HPDE6-E6E7 (cell line): Measurements from ENCODE around the gene CHCHD10.

Experiments
- DNase-seq: peaks from one replicate; pipeline ENCODE4 v3.0.0; 2011; ENCODE audit warnings: missing footprints; ENCODE audit errors: extremely low spot score

CHCHD10 gene

GRCh38 chr22:23787910-23788309 is 20.1 kb upstream of the CHCHD10 start:
- DNase-seq: no peak

GRCh38 chr22:23787600-23787896 is 19.8 kb upstream of the CHCHD10 start:
- no peak for DNase-seq

- DNase-seq: peak; percentile 83
Measured at GRCh38 chr22:23786752-23787599, 19.2 kb upstream of the CHCHD10 start, which contains the start of gene SMARCB1. Gene SMARCB1 (plus strand): TSS chr22:23786966. CDS start chr22:23787170, 204 bp downstream.

DNA sequence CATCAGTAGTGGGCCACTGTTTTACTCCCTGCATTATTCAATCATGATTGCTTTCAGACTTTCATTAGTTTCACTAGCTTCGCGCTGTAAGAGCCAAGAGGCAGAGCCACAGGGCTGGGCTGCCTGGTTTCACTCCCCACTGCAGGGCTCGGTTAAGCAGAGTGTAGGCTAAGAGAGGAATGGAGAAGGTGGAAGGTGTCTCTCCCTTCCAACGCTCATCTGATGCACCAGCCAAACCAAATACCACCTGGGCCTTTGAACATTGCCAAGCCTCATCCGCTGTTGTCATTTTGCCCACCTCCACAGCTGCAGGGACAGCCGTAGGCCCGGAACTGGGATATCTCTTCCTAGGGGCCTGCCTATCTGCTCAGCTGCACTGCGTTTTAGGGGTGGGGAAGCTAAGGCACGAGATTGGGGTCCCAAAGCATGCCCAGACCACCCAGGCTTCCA is 18.5 kb upstream of the CHCHD10 start:
- DNase-seq: no peak

DNA sequence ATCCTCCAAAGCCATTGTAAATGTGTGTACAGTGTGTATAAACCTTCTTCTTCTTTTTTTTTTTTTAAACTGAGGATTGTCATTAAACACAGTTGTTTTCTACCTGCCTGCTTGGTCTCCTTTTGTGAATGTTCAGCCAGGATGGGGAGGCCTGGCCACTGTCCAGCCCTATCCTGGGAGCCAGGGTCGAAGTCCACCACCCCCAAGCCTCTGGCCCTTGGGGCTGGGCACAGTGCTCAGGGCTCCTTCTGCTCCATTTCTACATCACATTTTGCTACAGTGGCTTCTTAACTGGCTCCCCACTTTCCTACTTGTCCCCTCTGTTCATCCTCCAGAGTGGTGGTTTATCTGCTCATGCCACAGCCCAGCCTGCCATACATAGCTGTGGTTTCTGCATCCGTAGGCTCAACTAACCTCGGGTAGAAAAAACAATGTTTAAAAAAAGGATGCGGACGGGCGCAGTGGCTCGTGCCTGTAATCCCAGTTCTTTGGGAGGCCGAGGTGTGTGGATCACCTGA is 16.5 kb upstream of the CHCHD10 start:
- DNase-seq: no peak

- no peak for DNase-seq
Measured at GRCh38 chr22:23783265-23784150, 15.7 kb upstream of the CHCHD10 start.

DNA sequence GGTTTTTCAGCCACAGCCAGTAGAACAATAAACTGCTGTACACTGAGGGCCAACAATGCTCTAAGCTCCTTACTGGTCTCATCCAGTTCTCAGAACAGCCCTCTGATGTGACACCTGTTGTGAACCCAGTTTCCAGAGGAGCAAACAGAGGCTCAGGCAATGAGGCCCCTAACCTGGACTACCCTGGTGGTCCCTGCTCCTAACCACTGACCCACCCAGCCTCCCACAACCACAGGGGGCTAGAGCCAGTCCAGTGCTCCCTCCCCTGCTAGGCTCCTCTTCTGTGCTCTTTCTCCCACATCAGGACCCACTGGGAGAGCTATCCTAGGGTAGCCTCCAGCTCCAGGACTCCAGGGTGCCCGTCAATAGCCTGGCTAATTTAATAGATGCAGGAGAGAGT is 14.9 kb upstream of the CHCHD10 start:
- no peak for DNase-seq

DNA sequence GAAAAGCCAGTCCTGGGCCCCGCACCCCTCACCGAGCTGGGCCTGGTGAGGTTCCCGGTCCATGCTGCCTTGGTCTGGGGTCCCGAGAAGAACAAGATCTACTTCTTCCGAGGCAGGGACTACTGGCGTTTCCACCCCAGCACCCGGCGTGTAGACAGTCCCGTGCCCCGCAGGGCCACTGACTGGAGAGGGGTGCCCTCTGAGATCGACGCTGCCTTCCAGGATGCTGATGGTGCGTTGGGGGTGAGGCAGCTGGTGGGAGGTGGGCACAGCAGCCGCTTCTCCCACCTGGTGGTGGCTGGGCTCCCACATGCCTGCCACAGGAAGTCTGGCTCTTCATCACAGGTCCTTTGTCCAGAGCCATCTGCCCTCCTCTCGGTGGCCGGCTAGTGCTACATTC is 14.5 kb upstream of the CHCHD10 start:
- no peak for DNase-seq

DNA sequence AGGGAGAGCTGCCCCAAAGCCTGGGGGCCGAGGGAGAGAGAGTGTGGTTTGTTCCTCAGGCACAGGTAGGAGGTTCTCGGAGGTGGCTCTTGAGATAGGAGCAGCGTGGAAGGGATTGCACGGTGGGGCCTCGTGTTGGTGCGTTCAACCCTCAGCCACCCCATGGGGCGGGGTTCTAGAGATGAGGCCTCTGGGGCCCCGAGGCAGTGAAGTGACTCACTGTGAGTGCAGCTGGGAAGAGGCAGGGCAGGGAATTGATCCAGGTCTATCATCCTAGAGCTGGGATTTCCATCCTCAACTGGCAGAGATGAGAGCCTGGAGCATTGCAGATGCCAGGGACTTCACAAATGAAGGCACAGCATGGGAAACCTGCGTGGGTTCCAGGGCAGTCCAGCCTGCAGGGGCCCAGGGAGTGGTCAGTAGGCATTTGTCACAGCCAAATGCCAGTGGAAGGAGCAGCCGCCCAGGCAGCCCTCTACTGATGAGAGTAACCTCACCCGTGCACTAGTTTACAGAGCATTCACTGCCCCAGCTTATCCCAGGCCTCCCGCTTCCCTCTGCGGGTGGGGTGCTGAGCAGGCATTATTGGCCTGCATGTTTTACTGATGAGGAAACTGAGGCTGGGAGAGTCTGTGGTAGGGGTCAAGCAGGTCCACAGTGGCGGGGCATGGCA is 13.9 kb upstream of the CHCHD10 start:
- DNase-seq: peak; percentile 83

- DNase-seq: no peak
Measured at GRCh38 chr22:23781065-23781464, 13.3 kb upstream of the CHCHD10 start.

- no peak for DNase-seq
Measured at GRCh38 chr22:23780146-23780748, 12.5 kb upstream of the CHCHD10 start.

- DNase-seq: no peak
Measured at GRCh38 chr22:23779731-23780130, 12.0 kb upstream of the CHCHD10 start.

- DNase-seq: no peak
Measured at GRCh38 chr22:23779083-23779482, 11.3 kb upstream of the CHCHD10 start.

DNA sequence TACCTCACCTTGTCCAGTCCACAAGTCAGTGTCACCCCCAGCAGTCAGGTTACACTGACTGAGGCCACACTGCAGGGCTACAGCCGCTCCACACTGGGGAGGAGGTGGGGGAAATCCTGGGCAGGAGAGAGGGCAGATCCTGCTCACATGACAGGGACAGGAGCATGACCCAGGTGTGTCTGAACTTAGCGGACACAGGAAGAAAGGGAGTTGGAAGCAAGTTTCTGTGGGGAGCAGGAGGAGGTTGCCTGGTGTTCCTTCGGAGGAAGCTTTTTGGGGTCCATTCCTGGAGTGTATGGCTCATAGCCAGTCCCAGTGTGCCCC is 10.8 kb upstream of the CHCHD10 start:
- no peak for DNase-seq

DNA sequence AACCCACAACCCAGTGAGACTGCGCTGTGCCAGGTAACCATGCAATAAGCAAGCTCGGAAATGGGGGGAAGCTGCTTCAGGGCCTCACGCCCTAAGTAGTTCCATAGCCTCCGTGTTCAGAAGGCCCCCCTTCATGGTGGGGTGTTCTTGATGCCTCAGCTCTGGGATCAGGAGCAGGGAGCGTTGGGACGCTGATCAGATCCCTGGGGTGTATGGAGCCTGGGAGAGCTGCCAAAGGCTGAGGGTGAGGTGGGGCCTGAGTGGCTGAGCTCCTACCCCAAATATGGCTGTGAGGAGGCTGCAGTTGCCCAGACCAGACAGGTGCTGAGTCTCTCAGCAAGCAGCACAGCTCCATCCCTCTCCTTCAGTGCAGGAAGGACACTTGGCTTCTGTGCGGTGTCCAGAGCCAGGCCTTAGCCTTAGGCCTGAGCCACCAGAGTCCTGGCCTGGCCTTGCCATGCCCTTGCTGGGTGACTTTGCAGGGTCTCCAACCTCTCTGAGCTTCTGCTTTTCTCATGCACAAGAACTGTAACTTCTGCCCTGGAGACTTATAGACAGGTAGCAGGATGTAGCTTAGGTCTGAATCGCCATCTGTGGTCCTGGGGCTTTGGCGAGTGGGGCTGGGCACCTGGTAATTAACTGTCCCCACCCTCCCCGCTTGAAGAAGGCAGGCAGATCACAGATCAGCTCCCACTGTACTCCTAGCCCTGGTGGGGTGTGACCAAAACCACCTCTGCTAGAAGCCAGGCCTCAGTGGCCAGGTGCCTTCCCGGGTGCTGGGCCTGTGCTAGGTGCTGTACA is 10.2 kb upstream of the CHCHD10 start:
- no peak for DNase-seq

DNA sequence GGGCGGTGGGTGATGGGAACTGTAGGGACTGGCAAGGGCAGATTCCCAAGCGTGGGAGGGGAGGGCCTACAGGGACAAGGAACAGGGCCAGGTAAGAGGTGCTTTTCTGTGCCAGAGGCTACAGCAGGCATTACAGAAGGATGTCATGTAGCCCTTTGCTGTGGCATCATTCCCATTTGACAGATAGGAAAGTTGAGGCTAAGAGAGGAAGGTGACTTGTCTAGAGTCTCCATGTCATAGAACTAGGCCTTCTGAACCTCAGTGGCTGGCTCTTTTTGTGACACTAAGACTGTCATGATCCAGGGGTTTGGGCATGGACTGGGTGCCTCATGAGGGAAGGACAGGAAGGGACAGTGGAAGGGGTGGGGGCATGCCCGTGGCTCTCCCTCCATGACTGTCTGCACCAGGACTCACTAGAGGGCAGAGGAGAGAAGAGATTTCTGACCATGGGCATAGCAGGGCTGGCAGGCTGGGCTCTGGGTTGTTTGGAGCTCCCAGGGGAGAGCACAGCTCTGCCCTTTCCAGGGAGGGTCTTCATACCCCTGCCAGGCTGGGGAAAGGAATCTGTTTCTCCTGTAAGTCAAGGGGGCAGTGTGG is 8.1 kb upstream of the CHCHD10 start:
- DNase-seq: no peak

DNA sequence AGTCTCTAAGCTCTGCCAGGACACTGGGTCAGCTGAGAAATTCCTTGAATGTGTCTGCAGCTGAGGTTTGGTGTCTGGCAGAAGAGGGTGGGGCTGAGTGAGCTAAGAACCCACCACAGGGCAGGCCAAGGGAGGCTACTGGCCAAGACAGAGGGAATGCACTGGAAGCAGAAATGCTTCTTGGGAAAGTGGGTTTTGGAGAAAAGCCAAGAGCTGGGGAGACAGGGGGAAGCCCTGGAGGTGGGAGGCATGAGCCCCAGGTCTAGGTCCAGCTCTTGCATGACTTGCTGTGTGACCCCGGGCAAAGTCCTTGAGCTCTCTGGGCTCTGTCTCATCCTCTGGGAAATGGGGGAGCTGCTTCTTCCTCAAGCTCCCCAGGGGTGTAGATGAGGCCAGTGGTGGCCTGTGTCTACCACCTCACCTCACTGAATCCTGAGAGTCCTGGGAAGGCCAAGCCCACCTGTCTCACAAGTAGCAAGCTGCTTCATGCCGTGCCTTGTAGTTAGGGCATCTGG is 7.2 kb upstream of the CHCHD10 start:
- no peak for DNase-seq

DNA sequence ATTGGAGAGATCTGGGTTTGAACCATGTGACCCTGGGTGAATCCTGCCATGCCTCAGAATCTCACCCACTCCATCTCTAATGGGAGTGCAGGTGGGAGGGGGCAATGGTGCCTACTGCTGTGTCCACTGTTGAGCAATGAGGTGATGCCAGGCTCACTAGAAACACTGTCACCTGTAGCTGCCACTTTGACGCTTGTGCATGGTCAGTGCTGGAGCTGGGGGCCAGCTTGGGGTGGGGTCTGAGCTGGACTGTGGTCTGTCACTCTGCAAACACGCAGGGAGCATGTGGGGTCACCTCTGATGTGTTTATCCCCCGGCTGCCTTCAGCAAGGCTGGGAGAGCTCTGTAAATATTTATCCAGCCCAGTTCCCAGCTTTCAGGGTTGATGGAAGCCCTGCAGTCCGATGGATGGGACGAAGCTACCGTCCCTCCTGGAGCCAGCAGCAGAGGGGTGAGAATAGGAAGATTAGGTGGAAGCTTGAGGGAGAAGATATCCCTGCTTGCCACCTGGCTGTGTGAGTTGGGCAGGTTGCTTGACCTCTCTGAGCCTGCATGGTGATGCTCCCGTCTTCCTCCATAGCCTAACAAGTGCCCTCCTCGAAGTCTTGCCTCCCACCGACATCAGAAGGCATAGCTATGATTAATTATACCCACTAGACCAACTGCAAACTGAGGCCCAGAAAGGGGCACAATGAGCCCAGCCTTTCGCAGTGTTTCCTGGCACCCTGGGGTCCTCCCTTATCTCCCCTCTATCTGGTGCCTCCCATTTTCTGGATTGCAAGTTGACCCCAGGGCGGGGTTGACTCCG is 6.5 kb upstream of the CHCHD10 start:
- no peak for DNase-seq

- DNase-seq: no peak
Measured at GRCh38 chr22:23773483-23774113, 5.8 kb upstream of the CHCHD10 start.
